Immature natural killer cell (primary cell): ENCODE results near the gene PCDHGA1. TPM values are rescaled to one million over a fixed set of nuclear protein-coding genes. Genes with fewer than 3 reads are reported as not detected.
"Not testable (repeated sequence)": the region's sequence is repeated elsewhere in the genome, so short reads cannot be mapped to it uniquely, and the experiment has no call there.

Experiments used
- DNase-seq, 3 donors: peaks; one replicate each; pipeline ENCODE4 v3.0.0; 2022; ENCODE audit warnings: mixed read lengths in 1 of 3
- H3K27ac Mint-ChIP-seq, 6 donors: one replicate each; pipeline ENCODE4 v1.8.0; 2020; ENCODE audit warnings: mixed read lengths in 6 of 6, mild to moderate bottlenecking in 5 of 6, inconsistent platforms in 4 of 6, moderate library complexity in 3 of 6
- H3K27me3 Mint-ChIP-seq, 3 donors: one replicate each; pipeline ENCODE4 v1.8.0; 2020 to 2021; ENCODE audit warnings: low read depth in 3 of 3, mild to moderate bottlenecking in 3 of 3, mixed read lengths in 3 of 3, moderate library complexity in 3 of 3, inconsistent platforms in 1 of 3
- H3K36me3 Mint-ChIP-seq, 3 donors: one replicate each; pipeline ENCODE4 v1.8.0; 2020; ENCODE audit warnings: mixed read lengths in 3 of 3, inconsistent platforms in 2 of 3, mild to moderate bottlenecking in 2 of 3
- H3K4me1 Mint-ChIP-seq, 2 donors: one replicate each; pipeline ENCODE4 v1.8.0; 2020; ENCODE audit warnings: inconsistent platforms in 2 of 2, mild to moderate bottlenecking in 2 of 2, mixed read lengths in 2 of 2, moderate library complexity in 1 of 2
- H3K4me3 Mint-ChIP-seq, 5 donors: one replicate each; pipeline ENCODE4 v1.8.0; 2020; ENCODE audit warnings: mild to moderate bottlenecking in 5 of 5, mixed read lengths in 5 of 5, inconsistent platforms in 3 of 5, moderate library complexity in 3 of 5
- H3K9me3 Mint-ChIP-seq, 6 donors: one replicate each; pipeline ENCODE4 v1.8.0; 2020; ENCODE audit warnings: mild to moderate bottlenecking in 6 of 6, mixed read lengths in 6 of 6, inconsistent platforms in 4 of 6, moderate library complexity in 3 of 6
- polyA plus RNA-seq, 3 donors: library from polyadenylated mRNA; unstranded; fragments of 300-500 nt; fragmentation: Illumina TruSeq; gene quantifications; one replicate each; pipeline ENCODE4 v1.2.3, GENCODE V29; 2021

Gene PCDHGA1
- polyA plus RNA-seq, 3 donors from 2014 or later, result not detected

- H3K36me3 Mint-ChIP-seq, H3K4me1 Mint-ChIP-seq, DNase-seq, H3K27ac Mint-ChIP-seq, H3K4me3 Mint-ChIP-seq: not testable (repeated sequence)
- H3K9me3 Mint-ChIP-seq, result peaks cover 12 to 40% (median 18%) of the 10 kb centered on the region in 6 donors
- peaks cover 33 to 61% (median 52%) of the 10 kb centered on the region in 3 donors for H3K27me3 Mint-ChIP-seq
These were observed 64.3 kb downstream of the PCDHGA1 start for GRCh38 chr5:141394401-141395187.

DNA sequence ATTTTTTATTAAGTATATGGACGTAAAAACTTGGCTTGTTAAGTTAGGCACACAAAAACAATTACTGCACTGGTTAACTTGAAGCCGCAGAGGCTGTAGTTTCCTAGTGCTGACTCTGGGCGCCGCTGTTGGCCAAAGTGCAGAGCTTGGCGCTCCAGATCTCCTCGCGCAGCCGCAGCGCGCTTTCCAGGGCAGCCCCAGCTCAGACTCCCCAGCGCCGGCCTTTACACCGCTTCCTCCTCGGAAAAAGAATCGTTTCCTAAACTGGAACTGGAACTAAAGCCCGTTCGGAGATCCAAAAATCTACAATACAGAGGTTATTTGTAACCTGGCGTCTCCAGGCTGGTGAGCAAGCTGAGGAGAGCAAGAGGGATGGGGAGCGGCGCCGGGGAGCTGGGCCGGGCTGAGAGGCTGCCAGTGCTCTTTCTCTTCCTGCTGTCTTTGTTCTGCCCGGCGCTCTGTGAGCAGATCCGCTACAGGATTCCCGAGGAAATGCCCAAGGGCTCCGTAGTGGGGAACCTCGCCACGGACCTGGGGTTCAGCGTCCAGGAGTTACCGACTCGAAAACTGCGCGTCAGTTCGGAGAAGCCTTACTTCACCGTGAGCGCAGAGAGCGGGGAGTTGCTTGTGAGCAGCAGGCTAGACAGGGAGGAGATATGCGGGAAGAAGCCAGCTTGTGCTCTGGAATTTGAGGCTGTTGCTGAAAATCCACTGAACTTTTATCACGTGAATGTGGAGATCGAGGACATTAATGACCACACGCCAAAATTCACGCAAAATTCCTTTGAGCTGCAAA lies 67.6 kb downstream of the PCDHGA1 start, which contains the start of gene PCDHGB5:
PCDHGB5 (plus strand) TSS at position 192 of the 796 bp plus-strand sequence; CDS start at position 373, 181 bp downstream.
- H3K27me3 Mint-ChIP-seq, result peaks cover 40 to 55% (median 48%) of the 10 kb centered on the region in 3 donors
- H3K4me3 Mint-ChIP-seq, result peak within 1 kb of the TSS; percentile 46 to 77 (median 72)
- not testable (repeated sequence) for H3K36me3 Mint-ChIP-seq, H3K4me1 Mint-ChIP-seq, H3K27ac Mint-ChIP-seq
- DNase-seq, result peak; percentile 23 to 56 (median 44)
- peaks cover 7 to 32% (median 17%) of the 10 kb centered on the region in 6 donors for H3K9me3 Mint-ChIP-seq

GRCh38 chr5:141398608-141399007 lies 68.3 kb downstream of the PCDHGA1 start:
- Mint-ChIP-seq H3K27ac (no peak overlapping the region), H3K36me3 (peaks cover 6 to 8% (median 7%) of the 10 kb centered on the region in 3 donors), H3K27me3 (peaks cover 38 to 54% (median 48%) of the 10 kb centered on the region in 3 donors), H3K4me3 (peak overlapping the region in 2 of 5 donors; percentile 32 to 57), H3K9me3 (peaks cover 8 to 27% (median 16%) of the 10 kb centered on the region in 6 donors), H3K4me1 (peaks cover 3 to 7% of the 10 kb centered on the region in 2 donors)
- DNase-seq, result no peak

GRCh38 chr5:141399555-141400258 lies 69.4 kb downstream of the PCDHGA1 start:
- Mint-ChIP-seq H3K9me3 (peaks cover 10 to 27% (median 13%) of the 10 kb centered on the region in 6 donors), H3K36me3 (peaks cover 6 to 8% (median 7%) of the 10 kb centered on the region in 3 donors), H3K4me3 (peak overlapping the region in 1 of 5 donors; percentile 57), H3K27ac (no peak overlapping the region), H3K4me1 (peaks cover 3 to 7% of the 10 kb centered on the region in 2 donors), H3K27me3 (peaks cover 39 to 56% (median 48%) of the 10 kb centered on the region in 3 donors)
- DNase-seq, result no peak

DNA sequence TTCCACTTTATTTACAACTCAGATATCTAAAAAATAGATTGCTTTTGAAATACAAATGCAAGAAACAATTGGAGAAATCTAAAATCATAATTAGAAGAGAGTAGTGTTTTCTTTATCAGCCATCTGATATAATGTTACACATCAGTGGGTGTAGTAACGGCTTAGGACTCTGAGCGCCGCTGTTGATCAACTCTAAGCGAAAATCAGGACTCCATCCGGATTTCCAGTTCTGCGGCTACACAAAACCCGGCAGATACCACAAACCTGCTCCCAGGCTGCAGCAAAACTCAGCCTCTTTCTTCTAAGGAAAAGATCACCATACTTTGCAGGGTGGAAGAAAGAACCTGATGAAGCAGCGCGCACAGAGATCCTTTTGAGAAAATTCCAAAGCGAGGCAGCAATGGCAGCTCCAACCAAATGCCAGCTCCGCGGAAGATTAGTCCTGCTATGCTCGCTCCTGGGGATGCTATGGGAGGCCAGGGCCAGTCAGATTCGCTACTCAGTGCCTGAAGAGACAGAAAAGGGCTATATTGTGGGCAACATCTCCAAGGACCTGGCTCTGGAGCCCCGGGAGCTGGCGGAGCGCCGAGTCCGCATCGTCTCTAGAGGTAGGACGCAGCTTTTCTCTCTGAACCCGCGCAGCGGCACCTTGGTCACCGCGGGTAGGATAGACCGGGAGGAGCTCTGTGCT lies 72.4 kb downstream of the PCDHGA1 start, which contains the start of gene PCDHGA9:
PCDHGA9 (plus strand) TSS at position 226 of the 691 bp plus-strand sequence; CDS start at position 401, 175 bp downstream.
- Mint-ChIP-seq H3K4me1 (peaks cover 7 to 13% of the 10 kb centered on the region in 2 donors), H3K4me3 (peak within 1 kb of the TSS; percentile 68 to 85 (median 72)), H3K27ac (no peak within 1 kb of the TSS), H3K36me3 (peaks cover 4 to 10% (median 7%) of the 10 kb centered on the region in 3 donors), H3K27me3 (peaks cover 40 to 44% (median 41%) of the 10 kb centered on the region in 3 donors), H3K9me3 (peaks cover 9 to 26% (median 17%) of the 10 kb centered on the region in 6 donors)
- peak in 2 of 3 donors; percentile 18 to 30 for DNase-seq

- H3K36me3 Mint-ChIP-seq, result peaks cover 4 to 10% (median 7%) of the 10 kb centered on the region in 3 donors
- peak overlapping the region in 2 of 5 donors; percentile 41 to 85 for H3K4me3 Mint-ChIP-seq
- H3K9me3 Mint-ChIP-seq, result peaks cover 9 to 33% (median 21%) of the 10 kb centered on the region in 6 donors
These were observed 73.1 kb downstream of the PCDHGA1 start for GRCh38 chr5:141403387-141403786.

GRCh38 chr5:141407790-141408505 lies 77.6 kb downstream of the PCDHGA1 start, which contains the start of gene PCDHGB6:
TSS of gene PCDHGB6 (plus strand) at chr5:141408021. CDS start at chr5:141408203, 182 bp downstream.
- peaks cover 4 to 13% (median 8%) of the 10 kb centered on the region in 3 donors for H3K36me3 Mint-ChIP-seq

More at GRCh38 chr5:141403387-141403786, 73.1 kb downstream of the PCDHGA1 start:
- Mint-ChIP-seq H3K4me1 (peaks cover 12 to 19% of the 10 kb centered on the region in 2 donors), H3K27me3 (peaks cover 43 to 48% (median 45%) of the 10 kb centered on the region in 3 donors), H3K27ac (no peak overlapping the region)
- no peak for DNase-seq

GRCh38 chr5:141409598-141410306 lies 79.4 kb downstream of the PCDHGA1 start:
- peak overlapping the region in 1 of 5 donors; percentile 73 for H3K4me3 Mint-ChIP-seq
- H3K27me3 Mint-ChIP-seq, result peaks cover 45 to 46% (median 45%) of the 10 kb centered on the region in 3 donors
- peak overlapping the region in 1 of 6 donors; percentile 69 for H3K27ac Mint-ChIP-seq
- peaks cover 4 to 40% (median 30%) of the 10 kb centered on the region in 6 donors for H3K9me3 Mint-ChIP-seq
- H3K4me1 Mint-ChIP-seq, result peaks cover 43 to 58% of the 10 kb centered on the region in 2 donors
- peaks cover 4 to 19% (median 18%) of the 10 kb centered on the region in 3 donors for H3K36me3 Mint-ChIP-seq
- no peak for DNase-seq

More at GRCh38 chr5:141407790-141408505, 77.6 kb downstream of the PCDHGA1 start, which contains the start of gene PCDHGB6:
- peaks cover 28 to 41% of the 10 kb centered on the region in 2 donors for H3K4me1 Mint-ChIP-seq
- peak; percentile 27 to 59 (median 55) for DNase-seq
- peak within 1 kb of the TSS; percentile 68 to 90 (median 81) for H3K4me3 Mint-ChIP-seq
- peak within 1 kb of the TSS in 4 of 6 donors; percentile 75 to 84 (median 78) for H3K27ac Mint-ChIP-seq
- peaks cover 37 to 49% (median 40%) of the 10 kb centered on the region in 3 donors for H3K27me3 Mint-ChIP-seq
- H3K9me3 Mint-ChIP-seq, result peaks cover 4 to 39% (median 26%) of the 10 kb centered on the region in 6 donors

GRCh38 chr5:141411575-141411974 lies 81.3 kb downstream of the PCDHGA1 start:
- peak overlapping the region; percentile 32 to 82 (median 58) for H3K27ac Mint-ChIP-seq
- peak; percentile 20 to 57 (median 53) for DNase-seq
- H3K9me3 Mint-ChIP-seq, result peaks cover 4 to 49% (median 28%) of the 10 kb centered on the region in 6 donors
- H3K36me3 Mint-ChIP-seq, result peaks cover 4 to 19% (median 18%) of the 10 kb centered on the region in 3 donors
- peak overlapping the region; percentile 24 to 76 (median 53) for H3K4me3 Mint-ChIP-seq
- H3K27me3 Mint-ChIP-seq, result peaks cover 49 to 52% (median 49%) of the 10 kb centered on the region in 3 donors
- H3K4me1 Mint-ChIP-seq, result peaks cover 47 to 70% of the 10 kb centered on the region in 2 donors

GRCh38 chr5:141412854-141413539 lies 82.7 kb downstream of the PCDHGA1 start, which contains the start of gene PCDHGA10:
TSS of gene PCDHGA10 (plus strand) at chr5:141412987. CDS start at chr5:141413176, 189 bp downstream.
- Mint-ChIP-seq H3K9me3 (peaks cover 6 to 44% (median 24%) of the 10 kb centered on the region in 6 donors), H3K27ac (peak within 1 kb of the TSS in 5 of 6 donors; percentile 54 to 82 (median 62)), H3K27me3 (peaks cover 50 to 55% (median 51%) of the 10 kb centered on the region in 3 donors), H3K36me3 (peaks cover 4 to 20% (median 18%) of the 10 kb centered on the region in 3 donors), H3K4me3 (peak within 1 kb of the TSS; percentile 82 to 89 (median 84)), H3K4me1 (peaks cover 48 to 71% of the 10 kb centered on the region in 2 donors)
- DNase-seq, result peak; percentile 24 to 56 (median 50)
